OCI-LY3 (cell line): ENCODE results near the gene SYCE1L.
"Not testable (repeated sequence)": the region's sequence is repeated elsewhere in the genome, so short reads cannot be mapped to it uniquely, and the experiment has no call there.

Experiments
- H2AFZ ChIP-seq: fragments of 200-600, 300-600 bp; shearing (Covaris generic); 2 replicates; pipeline ENCODE4 v1.6.0; 2014; ENCODE audit warnings: antibody characterized with exemption, low read depth, low read length
- H3K27ac ChIP-seq: fragments of 200-600, 300-600 bp; sonication (generic); 2 replicates; pipeline ENCODE4 v1.5.1; 2014; ENCODE audit warnings: mild to moderate bottlenecking, low read length, moderate library complexity, mixed read lengths
- H3K27me3 ChIP-seq: fragments of 200-600, 300-600 bp; sonication (generic); 2 replicates; pipeline ENCODE4 v1.6.1; 2014; ENCODE audit warnings: low read depth, low read length, mixed read lengths
- H3K36me3 ChIP-seq: fragments of 200-600, 300-600 bp; sonication (generic); replicated peaks from 2 replicates; pipeline ENCODE3; 2014; ENCODE audit warnings: low read depth, low read length, mixed read lengths
- H3K4me1 ChIP-seq: fragments of 300-600, 200-600 bp; sonication (generic); 2 replicates; pipeline ENCODE4 v1.6.1; 2014; ENCODE audit warnings: low read length, mixed read lengths
- H3K4me2 ChIP-seq: fragments of 200-600, 300-600 bp; sonication (generic); 2 replicates; pipeline ENCODE4 v1.6.1; 2014; ENCODE audit warnings: low read length, mixed read lengths
- H3K4me3 ChIP-seq: fragments of 300-600, 200-600 bp; sonication (generic); 2 replicates; pipeline ENCODE4 v1.5.1; 2014; ENCODE audit warnings: antibody characterized with exemption, mild to moderate bottlenecking, low read length, moderate library complexity
- H3K79me2 ChIP-seq: fragments of 300-600, 200-600 bp; shearing (Covaris generic); 2 replicates; pipeline ENCODE4 v1.6.1; 2014; ENCODE audit warnings: mild to moderate bottlenecking, low read length, mixed read lengths
- H3K9ac ChIP-seq: fragments of 300-600, 200-600 bp; shearing (Covaris generic); 2 replicates; pipeline ENCODE4 v1.6.0; 2014; ENCODE audit warnings: mild to moderate bottlenecking, low read length, moderate library complexity
- H3K9me3 ChIP-seq: fragments of 200-600, 300-600 bp; shearing (Covaris generic); 2 replicates; pipeline ENCODE4 v1.6.1; 2014; ENCODE audit warnings: low read length, mixed read lengths; ENCODE audit not compliant: insufficient read depth
- H4K20me1 ChIP-seq: fragments of 200-600, 300-600 bp; sonication (generic); 2 replicates; pipeline ENCODE4 v1.6.1; 2016; ENCODE audit warnings: low read length, mixed read lengths; ENCODE audit not compliant: insufficient read depth
- EZH2phosphoT487 ChIP-seq: fragments of 200-600 bp; shearing (Covaris generic); IDR thresholded peaks from 2 replicates; pipeline ENCODE4 v1.6.1; 2018; ENCODE audit warnings: antibody characterized with exemption, mixed run types, low read depth
- TF ChIP-seq, protein P1 (sequence below): fragments of 200-600, 300-600 bp; sonication (generic); IDR thresholded peaks from 2 replicates; pipeline ENCODE4 v1.5.1; 2014; ENCODE audit warnings: antibody characterized with exemption, low read length, low read depth

The SYCE1L gene, protein sequence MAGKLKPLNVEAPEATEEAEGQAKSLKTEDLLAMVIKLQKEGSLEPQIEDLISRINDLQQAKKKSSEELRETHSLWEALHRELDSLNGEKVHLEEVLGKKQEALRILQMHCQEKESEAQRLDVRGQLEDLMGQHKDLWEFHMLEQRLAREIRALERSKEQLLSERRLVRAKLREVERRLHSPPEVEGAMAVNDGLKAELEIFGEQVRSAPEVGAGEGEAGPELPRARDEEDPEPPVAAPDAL

GRCh38 chr16:77199211-77199610, at the start of gene SYCE1L:
Gene SYCE1L (plus strand): TSS chr16:77199408. CDS start chr16:77199452, 44 bp downstream.
- Histone ChIP-seq H2AFZ (no peak within 1 kb of the TSS), H3K9ac (no peak within 1 kb of the TSS), H3K9me3 (no peaks in the 10 kb centered on the region), H3K27ac (no peak within 1 kb of the TSS), H4K20me1 (no peaks in the 10 kb centered on the region), H3K4me2 (no peak within 1 kb of the TSS), H3K27me3 (no peaks in the 10 kb centered on the region), H3K79me2 (0 out of 2 replicates have a peak, but pooled peaks cover 5% of the 10 kb centered on the region), H3K4me1 (no peaks in the 10 kb centered on the region), H3K4me3 (no peak within 1 kb of the TSS), H3K36me3 (peaks cover 40% of the 10 kb centered on the region)
- no peak for TF ChIP-seq EZH2phosphoT487
- TF ChIP-seq, protein P1, sequence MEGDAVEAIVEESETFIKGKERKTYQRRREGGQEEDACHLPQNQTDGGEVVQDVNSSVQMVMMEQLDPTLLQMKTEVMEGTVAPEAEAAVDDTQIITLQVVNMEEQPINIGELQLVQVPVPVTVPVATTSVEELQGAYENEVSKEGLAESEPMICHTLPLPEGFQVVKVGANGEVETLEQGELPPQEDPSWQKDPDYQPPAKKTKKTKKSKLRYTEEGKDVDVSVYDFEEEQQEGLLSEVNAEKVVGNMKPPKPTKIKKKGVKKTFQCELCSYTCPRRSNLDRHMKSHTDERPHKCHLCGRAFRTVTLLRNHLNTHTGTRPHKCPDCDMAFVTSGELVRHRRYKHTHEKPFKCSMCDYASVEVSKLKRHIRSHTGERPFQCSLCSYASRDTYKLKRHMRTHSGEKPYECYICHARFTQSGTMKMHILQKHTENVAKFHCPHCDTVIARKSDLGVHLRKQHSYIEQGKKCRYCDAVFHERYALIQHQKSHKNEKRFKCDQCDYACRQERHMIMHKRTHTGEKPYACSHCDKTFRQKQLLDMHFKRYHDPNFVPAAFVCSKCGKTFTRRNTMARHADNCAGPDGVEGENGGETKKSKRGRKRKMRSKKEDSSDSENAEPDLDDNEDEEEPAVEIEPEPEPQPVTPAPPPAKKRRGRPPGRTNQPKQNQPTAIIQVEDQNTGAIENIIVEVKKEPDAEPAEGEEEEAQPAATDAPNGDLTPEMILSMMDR, result no peak

DNA sequence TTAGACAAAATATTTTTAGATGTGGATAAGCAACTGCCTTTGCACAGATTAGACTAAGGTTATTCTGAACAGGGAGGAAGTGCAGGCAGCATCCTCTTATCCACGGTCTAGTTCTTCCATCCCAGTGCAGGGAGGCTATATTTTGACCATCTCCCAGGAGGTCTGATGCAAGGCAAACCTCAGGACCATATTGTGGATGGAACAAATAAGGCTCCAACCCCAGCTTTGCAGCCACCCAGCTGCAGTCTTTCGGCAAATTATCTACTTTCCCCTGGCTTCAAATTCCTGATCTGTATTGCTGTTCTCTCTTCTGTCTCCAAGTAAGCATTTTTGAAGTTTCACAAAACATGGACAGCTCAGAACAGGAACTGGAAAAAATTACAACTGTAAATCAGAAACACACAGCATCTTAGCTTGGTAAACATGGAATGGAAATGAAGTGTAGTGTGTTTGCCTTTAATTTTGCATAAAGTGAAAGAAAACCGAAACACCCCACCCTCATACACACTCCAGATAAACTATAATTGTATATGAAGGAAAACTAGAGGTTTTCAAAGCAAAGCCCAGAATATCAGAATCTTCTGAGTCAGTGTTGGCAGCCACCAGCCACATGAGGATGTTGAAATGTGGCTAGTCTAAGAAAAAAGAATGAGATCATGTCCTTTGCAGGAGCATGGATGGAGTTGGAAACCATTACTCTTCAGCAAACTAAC, 41.7 kb upstream of the SYCE1L start:
- H3K36me3 ChIP-seq, result no peaks in the 10 kb centered on the region
- H3K79me2 ChIP-seq, result no peaks in the 10 kb centered on the region
- no peaks in the 10 kb centered on the region for H3K9me3 ChIP-seq
- no peak overlapping the region for H3K27ac ChIP-seq
- no peaks in the 10 kb centered on the region for H3K4me1 ChIP-seq
- no peak overlapping the region for H3K9ac ChIP-seq
- no peaks in the 10 kb centered on the region for H4K20me1 ChIP-seq
- H3K4me2 ChIP-seq, result no peak overlapping the region
- no peak for TF ChIP-seq EZH2phosphoT487
- TF ChIP-seq, protein P1, result no peak
- no peak overlapping the region for H3K4me3 ChIP-seq
- H3K27me3 ChIP-seq, result peaks cover 6% of the 10 kb centered on the region
- no peak overlapping the region for H2AFZ ChIP-seq

GRCh38 chr16:77158293-77158692, 40.9 kb upstream of the SYCE1L start:
- Histone ChIP-seq H4K20me1 (no peaks in the 10 kb centered on the region), H3K27me3 (peaks cover 6% of the 10 kb centered on the region)
- TF ChIP-seq, protein P1, result no peak
- TF ChIP-seq EZH2phosphoT487, result no peak

DNA sequence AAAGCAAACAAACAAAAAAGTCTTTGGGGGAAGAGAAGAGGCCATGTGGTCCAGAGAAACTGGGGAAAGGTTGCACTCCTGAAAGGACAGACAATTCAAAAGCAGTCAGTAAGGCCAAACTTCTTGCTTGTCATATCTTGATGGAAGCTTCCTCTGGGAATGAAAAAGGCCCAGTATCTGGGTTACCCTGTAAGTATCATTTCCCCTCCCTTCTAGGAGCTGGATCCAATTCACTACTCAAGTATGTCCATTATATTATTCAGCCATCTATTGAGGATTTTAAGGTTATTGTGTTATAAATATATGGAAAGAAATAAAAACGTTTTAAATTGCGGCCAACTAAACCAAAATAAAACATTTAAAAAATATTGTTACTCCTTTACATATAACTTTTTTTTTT, 34.2 kb upstream of the SYCE1L start:
- TF ChIP-seq EZH2phosphoT487, result no peak
- Histone ChIP-seq H4K20me1 (0 out of 2 replicates have a peak, but pooled peaks cover 2% of the 10 kb centered on the region), H3K4me3 (no peak overlapping the region), H3K9ac (no peak overlapping the region), H3K27me3 (peaks cover 30% of the 10 kb centered on the region), H3K4me2 (no peak overlapping the region), H3K27ac (no peak overlapping the region), H3K4me1 (no peaks in the 10 kb centered on the region), H3K9me3 (no peaks in the 10 kb centered on the region), H2AFZ (no peak overlapping the region), H3K36me3 (no peaks in the 10 kb centered on the region), H3K79me2 (no peaks in the 10 kb centered on the region)

More at GRCh38 chr16:77158293-77158692, 40.9 kb upstream of the SYCE1L start:
- Histone ChIP-seq H3K9ac (no peak overlapping the region), H3K4me1 (no peaks in the 10 kb centered on the region), H3K27ac (no peak overlapping the region), H3K79me2 (no peaks in the 10 kb centered on the region), H3K36me3 (no peaks in the 10 kb centered on the region), H3K4me2 (no peak overlapping the region), H2AFZ (no peak overlapping the region), H3K4me3 (no peak overlapping the region), H3K9me3 (no peaks in the 10 kb centered on the region)

DNA sequence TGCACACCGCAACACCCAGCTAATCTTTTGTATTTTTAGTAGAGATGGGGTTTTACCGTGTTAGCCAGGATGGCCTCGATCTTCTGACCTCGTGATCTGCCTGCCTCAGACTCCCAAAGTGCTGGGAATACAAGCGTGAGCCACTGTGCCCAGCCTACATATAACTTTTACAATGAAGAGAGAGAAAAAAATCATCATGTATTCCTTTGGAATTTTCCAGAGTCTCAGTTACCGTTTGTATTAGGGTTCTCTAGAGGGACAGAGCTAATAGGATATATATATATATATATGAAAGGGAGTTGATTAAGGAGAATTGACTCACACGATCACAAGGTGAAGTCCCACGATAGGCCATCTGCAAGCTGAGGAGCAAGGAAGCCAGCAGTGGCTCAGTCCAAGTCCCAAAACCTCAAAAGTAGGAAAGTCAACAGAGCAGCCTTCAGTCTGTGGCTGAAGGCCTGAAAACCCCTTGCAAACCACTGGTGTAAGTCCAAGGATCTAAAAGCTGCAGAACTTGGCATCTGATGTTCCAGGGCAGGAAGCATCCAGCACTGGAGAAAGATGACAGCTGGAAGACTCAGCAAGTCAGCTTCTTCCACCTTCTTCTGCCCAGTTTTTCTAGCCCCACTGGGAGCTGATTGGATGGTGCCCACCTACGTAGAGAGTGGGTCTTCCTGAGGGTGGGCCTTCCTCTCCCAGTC, 33.5 kb upstream of the SYCE1L start:
- peaks cover 34% of the 10 kb centered on the region for H3K27me3 ChIP-seq
- H2AFZ ChIP-seq, H3K36me3 ChIP-seq, H3K9ac ChIP-seq, H3K27ac ChIP-seq, H3K4me3 ChIP-seq, H4K20me1 ChIP-seq, H3K4me1 ChIP-seq, H3K4me2 ChIP-seq, H3K9me3 ChIP-seq, H3K79me2 ChIP-seq: not testable (repeated sequence)
